ENCODE results near the gene TPRG1. TPM values are rescaled to one million over a fixed set of nuclear protein-coding genes. Genes with fewer than 3 reads are reported as not detected.

TPRG1 gene
- total RNA-seq, 1 experiment from 2014 or later, result 0.86 TPM

DNA sequence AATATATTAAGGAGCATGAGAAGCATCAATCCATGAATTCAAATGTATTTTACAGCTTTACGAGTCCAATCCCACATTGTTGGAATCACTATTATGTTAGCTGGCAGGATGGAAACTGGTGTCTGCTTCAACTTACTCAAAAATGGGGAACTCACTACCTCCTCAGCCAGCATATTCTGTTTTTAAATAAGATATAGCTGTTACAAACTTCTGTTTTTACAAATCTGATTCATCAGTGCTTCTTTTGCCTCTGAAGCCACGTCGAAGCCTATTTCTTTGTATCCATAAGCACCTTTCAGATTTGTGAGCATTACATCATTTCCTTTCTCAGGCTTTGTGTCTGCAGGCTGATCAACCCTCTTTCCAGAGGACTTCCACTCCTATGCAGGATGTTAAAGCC is 105.9 kb downstream of the TPRG1 start:
- no peak for DNase-seq (ENCODE audit: low read depth)

DNA sequence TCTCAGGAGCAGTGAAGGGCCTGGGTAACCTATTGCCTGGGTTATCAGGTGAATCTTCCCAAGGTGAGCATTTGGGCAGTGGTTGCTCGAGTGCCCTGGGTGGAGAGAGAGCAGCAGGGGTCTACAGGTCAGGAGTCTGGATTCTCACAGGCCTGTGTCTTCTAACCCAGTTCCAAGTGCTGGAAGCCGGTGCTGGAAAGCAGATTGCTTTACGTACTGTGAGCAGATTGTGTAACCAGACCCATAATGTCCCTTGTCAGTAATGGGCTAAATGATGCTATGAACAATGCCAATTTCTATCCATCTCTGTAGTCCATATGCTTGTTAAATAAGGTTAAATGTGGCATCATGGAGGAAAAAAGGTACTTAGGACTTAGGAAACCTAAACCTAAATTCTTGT is 106.5 kb downstream of the TPRG1 start:
- DNase-seq (ENCODE audit: low read depth), result no peak

DNA sequence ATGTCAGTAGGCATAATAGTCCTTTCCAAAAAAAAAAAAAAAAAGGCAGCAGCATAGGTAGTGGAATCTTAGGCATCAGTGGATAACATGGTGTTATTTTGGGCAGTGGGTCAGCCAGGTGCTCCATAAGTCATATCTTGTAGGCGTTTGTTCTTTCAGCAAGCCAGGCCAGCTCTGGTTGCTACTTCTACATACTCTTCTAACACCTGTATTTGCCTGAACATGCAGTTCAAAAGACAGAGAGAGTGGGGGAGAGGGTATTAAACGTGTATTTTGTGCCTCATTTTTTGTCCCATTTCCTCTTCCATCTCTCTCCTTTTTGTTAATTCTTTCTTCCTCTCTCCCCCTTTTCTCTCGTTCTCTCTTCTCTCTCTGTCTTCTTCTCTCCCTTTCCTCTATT is 110.4 kb downstream of the TPRG1 start:
- no peak for DNase-seq (ENCODE audit: low read depth)

DNA sequence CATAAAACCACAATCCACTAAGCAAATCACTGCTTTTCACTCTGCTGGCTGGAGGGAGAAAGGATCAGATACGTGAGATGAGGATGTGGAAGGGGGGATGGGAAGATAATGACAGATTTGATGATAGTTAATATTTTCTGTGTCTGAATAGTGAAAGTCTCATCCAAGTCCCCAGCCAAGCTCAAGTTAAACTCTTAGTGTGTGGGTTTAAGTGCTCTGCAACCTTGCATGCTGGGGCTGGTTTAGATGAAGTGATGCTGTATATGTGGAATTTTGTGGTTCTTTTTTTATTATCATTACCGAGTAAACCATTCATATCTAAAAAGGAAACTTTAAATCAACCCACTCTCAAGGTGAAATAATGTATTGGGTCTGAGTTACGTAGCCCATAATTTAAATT is 111.0 kb downstream of the TPRG1 start:
- DNase-seq (ENCODE audit: low read depth), result no peak

DNA sequence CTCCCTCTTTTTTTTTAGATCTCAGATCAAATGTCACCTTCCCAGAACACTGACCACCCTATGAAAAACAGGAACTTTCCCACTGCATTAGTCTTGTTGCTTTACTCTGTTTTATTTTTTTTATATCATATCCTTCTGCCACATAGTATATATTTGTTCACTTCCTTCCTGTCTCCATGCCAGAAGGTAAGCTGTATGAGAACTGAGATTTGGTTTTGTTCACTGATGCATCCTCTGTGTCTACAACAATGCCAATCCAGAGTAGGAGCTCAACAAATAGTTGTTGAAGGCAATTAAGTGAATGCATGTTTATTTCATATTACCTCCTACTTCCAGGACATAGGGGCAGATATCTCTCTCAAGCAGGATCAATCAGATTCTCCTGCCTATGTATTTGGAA is 114.4 kb downstream of the TPRG1 start:
- peak; percentile 15 for DNase-seq (ENCODE audit: low read depth)

DNA sequence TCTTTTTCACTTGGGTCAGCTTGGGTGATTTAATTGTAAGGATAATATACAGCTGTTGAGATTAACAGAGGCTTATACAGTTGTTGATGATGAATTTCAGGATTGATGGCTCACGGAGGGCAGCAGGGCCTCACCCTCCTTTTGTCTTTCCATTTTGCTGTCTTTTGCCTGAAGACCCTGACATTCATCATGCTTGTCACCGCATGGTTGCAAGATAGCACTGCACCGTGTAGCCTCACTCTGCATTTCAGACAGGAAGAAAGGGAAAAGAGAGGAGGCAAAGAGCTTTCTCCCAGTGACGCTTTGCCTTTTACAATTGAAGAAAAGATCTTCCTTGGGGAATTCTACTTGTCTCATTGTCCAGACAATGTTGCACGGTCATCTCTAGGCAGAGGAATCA is 115.1 kb downstream of the TPRG1 start:
- DNase-seq (ENCODE audit: low read depth), result no peak

DNA sequence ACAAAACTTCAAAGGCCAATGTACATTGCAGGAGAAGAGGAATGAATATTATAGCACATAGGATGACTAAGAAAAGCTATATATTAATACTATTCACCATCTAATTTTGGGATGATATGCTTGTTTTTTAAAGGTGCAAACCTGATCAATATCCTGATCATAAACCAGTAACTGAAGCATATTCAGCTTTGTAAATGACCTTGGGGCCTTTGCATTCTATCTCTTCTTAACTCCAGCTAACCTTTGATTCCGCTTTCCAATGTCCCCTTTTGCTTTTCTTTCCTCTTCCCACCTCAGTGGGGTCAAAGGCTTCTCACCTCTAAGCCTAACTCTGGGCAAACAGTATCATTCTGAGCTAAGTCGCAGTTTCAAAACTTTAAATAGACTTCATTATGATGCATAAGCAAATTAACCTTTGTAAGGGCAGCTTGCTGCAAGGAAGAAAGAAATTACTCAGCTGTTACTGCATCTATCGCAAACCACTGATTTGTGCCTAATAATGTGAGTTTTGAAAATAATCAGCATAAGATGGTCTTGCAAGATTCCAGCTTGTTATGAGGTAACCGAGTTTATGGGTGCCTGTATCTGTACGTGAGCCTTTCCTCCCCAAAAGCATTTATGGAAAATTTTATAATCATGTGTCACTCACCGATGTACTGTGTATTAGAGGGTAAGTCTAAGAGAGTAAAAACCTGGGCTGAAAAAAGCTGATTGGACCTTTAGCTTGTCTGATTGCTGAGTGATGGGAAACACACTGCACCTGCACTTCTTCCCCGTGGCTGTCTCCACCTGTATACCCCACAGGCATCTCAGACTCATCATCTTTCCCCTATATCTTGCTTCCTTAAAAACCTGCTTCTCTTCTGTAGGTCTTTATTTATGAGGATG is 116.8 kb downstream of the TPRG1 start:
- no peak for DNase-seq (ENCODE audit: low read depth)

DNA sequence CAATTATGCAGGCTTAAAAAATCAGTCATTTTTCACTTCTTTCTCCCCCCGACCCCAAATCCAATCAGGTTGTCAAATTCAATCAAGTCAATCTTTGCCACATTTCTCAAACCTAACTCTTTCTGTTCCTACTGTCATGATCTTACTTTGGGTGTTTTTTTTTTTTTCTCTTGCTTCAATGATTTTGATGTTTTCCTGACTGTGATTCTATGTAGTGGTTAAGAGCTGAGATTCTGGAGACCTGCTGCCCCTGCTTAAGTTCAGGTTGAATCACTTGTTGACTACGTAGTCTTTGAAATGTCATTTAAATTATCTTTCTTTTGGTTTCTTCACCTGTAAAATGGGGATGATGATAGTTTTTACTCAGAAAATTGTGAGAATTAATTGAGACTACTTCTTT is 117.5 kb downstream of the TPRG1 start:
- DNase-seq (ENCODE audit: low read depth), result no peak

DNA sequence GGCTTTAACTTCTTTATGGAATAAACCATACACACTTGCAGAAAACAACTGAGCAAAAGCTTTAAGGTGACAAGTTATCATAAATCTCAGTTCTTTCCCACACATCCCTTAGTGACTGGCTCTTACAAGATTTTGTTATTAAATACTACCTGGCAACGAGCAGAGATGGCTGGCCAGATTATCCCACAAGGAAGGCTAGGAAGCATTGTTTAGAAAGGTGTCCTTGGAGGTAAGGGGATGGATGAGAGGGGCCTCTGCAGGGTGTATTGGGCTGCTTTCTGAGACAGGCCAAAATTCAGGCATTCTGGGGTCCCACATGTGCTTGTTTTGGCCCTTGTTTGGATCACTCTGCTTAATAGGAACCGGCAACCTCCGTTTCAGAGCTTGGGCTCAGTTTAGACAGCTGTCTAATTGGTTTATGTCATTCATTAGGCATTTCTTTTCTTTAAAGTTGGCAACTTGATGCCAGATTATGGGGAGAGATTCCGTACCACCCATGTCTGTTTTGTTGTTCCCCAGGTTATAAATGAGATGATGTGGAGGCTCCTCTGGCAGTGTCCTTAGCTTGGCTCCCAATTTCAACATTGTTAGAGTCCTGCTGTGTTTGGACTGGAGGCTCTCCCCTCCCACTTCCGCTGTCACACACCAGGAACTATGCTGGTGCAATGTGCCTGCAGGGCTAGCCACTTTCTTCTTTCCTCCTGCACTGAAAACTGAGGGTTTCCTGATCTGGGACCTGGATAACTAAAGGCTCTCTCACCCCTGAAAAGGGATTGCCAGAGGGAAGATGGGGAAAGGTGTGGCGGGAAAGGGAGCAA is 121.1 kb downstream of the TPRG1 start:
- peak; percentile 77 for DNase-seq (ENCODE audit: low read depth)

DNA sequence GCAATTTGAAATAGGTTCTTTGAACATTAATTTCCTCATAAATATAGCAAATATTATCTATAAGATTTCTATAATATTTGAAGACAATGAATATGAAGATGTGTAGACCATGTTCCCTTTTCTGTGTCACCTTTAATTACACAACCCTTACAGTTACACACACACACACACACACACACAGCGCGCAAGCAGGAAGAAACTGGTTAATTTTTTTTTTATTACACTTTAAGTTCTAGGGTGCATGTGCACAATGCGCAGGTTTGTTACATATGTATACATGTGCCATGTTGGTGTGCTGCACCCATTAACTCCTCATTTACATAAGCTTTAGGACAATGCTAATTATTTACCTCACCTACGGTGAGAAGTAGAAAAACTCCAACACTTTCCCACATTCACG is 122.9 kb downstream of the TPRG1 start:
- DNase-seq (ENCODE audit: low read depth), result no peak

DNA sequence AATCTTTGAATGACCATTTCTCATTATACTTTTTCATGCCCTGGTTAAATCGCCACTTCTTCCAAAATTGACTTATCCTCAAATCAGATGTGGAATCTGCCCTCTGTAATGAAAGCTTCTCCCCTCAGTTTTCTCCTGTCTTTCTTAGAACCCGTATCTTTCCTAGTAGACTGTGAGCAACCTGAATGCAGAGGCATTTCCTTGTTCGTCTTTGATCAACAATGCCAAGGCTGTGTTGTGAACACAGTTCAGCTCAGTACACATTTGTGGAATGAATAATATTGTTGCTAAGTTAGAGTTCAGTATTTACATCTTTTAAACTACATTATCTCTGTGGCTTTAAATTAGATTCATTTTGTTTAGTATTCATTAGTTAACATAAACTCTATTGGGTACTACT is 123.3 kb downstream of the TPRG1 start:
- no peak for DNase-seq (ENCODE audit: low read depth)

DNA sequence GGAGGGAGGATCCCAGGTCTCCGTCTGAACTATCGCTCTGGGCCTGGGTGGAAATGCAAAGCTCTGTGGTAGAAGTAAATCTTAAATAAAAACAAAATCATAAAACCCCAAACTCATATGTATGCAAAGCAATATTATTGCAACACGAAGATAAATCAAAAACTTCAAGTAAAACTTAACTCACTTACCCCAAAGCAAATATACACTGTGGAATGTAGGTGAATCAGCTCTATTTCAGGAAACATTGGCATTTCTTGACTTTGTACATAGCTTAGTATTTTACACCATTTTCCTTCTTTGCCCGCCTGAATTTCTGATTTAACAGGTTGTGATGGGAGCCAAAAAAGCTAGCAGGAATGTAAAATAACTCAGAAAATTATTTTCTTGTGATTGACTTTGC is 126.2 kb downstream of the TPRG1 start:
- DNase-seq (ENCODE audit: low read depth), result no peak

DNA sequence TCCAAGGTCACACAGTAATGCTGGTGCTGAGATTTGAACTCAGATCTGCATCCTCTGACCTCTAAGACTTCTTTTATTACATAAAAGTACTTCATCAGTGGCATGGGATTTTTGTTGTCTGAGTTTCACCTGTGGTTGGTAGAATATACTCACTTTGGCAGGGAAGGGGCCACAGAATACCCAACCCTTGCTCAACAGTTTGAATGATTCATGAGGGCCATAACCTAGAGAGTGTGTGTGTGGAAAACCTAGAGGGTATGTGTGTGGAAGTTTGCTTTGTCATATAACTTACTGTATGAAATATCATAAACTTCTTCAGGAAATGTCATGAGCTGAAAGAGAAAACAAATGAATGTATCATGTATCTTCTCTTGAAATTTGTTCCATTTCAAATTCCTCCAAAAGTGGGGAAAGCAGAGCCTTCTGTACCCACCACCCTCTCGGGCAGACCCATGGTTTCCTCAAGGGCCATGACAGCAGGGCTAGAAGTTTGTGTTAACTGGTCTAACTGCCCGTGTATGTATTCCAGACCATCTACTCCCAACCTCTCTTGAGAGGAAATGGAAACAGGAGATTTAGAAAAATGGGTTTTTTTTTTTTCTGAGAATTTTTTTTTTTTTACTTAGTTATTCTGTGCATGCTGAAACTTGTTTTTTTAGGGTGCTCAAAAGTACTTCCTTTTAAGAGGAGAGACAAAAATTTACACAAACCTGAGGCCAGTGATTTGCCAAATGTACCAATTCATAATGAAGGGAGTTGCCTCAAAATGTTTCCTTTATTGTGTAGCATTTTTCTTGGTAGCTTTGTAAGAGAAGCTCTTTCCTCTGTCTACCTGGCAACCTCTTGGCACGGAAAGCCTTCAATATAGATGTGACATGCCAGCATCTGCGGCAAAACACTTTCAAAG is 127.0 kb downstream of the TPRG1 start:
- peak; percentile 32 for DNase-seq (ENCODE audit: low read depth)

DNA sequence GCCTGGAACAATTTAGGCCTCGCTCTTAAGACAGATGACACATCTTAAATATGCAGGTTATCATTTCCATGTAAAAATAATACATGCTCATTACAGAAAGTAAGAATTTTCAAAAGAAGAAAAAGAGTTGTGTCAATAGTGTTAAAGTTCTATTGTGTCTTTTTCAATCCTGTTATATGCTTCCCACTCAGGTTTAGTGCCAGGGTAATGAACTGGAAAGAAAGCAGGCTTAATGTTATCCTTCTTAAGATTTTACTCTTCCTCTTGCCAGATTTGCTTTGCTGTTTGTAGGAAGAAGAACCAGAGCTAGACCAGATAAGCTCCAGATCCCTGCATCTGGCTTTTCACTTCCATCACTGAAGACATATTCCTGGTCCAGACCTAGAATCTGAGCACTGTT is 128.6 kb downstream of the TPRG1 start:
- DNase-seq (ENCODE audit: low read depth), result no peak

DNA sequence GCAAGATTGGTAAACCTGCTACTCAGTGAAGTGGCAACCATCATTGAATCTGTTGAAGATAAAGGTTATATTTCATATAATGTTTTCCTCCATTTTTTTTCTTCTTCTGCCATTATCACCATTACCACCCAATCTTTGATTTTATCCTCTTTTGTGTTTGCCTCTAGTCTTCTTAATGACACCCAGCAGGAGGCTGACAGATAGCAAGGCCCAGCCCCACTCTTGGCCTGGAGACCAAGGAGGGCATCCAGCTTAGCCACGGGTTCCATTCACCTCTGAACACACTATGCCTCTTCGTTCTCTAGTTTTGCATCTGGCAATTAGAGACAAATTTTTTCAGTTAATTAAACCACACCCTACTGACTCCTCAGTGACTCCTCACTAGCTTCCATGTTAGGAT is 129.7 kb downstream of the TPRG1 start:
- DNase-seq (ENCODE audit: low read depth), result no peak

DNA sequence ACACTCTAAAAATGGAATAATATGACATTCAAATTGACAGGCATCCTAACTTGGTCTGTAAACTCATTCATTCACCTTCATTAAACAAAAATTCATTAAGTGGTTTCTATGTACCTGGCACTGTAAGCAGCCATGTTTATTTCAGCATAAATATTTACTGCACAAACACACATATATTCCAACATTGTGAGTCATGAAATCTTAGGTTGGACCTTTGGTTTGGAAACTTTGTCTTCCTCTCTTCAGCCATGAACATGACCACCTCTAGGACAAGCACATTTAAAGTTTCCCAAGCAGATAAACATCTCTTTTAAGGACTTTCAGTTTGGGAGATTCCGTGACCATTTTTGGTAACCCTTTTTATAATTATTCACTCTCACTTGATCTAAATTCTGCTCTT is 131.8 kb downstream of the TPRG1 start:
- DNase-seq (ENCODE audit: low read depth), result no peak

DNA sequence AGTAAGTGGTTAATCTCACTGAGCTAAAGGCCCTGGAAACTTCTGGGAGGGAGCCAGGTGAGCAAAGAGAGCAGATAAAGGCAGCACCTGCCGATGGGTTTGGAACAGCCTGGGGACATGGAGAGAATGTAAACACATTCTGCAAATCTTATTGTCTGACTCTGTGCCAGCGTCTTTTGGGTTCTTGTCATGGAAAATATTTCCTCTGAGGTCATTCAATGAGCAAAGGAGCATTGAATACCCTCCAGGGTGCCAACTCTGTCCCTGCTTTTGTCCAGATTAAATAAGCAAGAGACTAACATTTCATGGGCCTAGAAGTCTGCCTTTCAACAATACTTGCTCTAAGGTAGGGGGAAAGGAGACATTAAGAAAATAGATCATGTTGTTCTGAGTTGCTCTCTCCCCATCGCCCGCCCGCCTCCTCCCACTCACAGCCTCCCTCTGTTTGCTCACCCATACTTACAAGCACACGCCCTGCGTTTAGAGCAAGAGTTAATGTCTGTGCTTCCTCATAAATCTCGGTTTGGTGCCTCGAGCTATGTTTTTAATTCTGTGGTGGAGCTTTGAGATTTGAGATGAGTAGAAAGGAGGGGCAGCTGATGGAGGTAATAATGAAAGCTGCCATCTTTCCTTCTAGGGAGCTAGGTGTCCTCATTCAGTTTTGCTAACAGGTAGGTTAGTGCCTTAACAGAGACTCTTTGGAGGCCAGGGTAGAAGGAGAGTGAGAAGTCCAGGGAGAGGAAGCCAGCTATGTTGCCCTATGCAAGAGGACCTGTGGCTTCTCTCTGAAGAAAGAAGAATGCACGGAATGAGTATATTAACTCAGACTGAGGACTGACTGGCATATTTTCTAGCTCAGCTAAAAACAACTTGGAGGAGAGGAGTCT is 132.9 kb downstream of the TPRG1 start:
- DNase-seq (ENCODE audit: low read depth), result no peak

DNA sequence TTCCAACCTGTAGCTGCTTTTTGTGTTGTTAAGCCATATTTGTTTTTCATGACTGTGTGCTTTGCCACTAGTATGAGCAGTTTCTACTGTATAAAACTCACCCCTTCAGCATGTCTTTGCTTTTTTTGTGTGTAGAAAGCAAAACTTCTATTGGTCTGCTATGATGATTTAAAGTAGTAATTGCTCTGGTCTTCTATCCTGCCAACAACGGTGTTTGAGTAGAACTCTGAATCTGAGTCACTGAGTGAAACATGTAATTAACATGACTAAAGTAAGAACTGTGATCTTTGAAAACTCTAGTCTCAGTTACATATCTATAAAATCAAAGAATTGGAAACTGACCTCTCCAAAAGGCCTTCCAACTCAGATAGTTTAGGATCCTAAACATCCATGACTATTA is 133.6 kb downstream of the TPRG1 start:
- DNase-seq (ENCODE audit: low read depth), result no peak

DNA sequence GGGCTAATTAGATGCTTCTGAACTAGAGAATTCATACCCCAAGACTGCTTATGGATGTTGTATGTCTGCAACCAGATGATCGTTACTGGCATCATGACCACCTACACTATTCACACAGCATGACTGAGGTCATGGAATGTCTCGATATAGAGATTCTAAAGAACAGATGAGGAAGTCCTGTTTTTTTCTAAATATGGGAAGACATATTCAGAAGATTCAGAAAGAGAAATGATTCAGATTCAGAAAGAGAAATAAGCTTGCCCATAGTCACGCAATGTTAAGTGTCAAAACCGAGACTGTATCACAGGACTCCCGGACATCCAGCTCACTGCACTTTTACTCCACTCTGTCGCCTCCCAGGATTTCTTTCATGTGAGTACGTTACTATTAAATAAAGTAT is 136.2 kb downstream of the TPRG1 start:
- no peak for DNase-seq (ENCODE audit: low read depth)

DNA sequence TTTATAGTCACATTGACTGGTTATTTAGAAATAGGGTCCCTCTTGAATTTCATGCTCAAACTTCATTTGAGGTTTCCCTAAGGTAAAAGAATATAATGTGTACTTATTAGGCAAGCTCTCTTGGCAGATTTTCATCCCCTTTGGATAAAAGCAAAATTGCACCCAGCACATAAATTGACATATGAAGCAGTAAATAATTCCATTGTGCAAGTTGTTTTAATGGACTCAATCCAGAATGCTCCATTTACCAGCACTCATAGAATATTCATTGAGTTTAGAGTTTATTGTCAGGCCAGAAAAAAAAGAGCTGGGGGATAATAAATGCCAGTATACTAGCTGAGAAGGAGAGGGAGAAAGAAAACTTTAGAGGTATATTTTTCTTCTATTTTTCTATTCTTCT is 136.8 kb downstream of the TPRG1 start:
- DNase-seq (ENCODE audit: low read depth), result no peak

All from LHCN-M2 (cell line).